ENCODE data around the gene TM4SF4. TPM values are rescaled to one million over a fixed set of nuclear protein-coding genes. Genes with fewer than 3 reads are reported as not detected.

The TM4SF4 gene
- total and polyA plus RNA-seq, 2 of the 8 experiments (the other 6 are each of a cell fraction or from before 2014, with no cell fraction given) = not detected

DNA sequence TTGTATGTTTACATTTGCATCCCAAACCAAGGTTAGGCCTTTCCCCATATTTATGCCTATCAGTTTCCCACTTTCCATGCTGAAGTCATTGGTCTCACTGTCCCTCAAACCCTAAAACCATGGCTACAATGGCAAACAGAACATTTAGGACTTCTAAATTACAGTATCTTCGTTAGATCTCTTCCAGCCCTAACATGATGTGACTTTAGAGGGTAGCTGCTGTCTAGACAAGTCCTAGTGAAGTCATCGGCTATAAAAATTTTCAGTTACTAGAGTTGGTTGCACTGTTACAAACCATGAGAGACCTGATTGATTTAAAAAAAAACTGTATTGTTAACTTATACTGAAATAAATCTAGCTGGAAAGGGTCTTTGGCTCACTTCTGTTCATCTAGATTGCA lies 54.6 kb downstream of the TM4SF4 start:
- Histone ChIP-seq H3K56ac (replicated peaks; ENCODE audit: insufficient read length, low read depth, low read length) (no peak overlapping the region), H3K4ac (replicated peaks; ENCODE audit: insufficient read length, low read depth, low read length) (no peak overlapping the region), H3K9me3 (ENCODE audit: insufficient read depth in 2 of 2, low read depth in 1 of 2, low read length in 1 of 2) (no peaks in the 10 kb centered on the region), H3K4me3 (ENCODE audit: extremely low read depth in 1 of 4, insufficient read depth in 2 of 4, low read depth in 3 of 4, low read length in 4 of 4) (no peak overlapping the region), H2AK5ac (ENCODE audit: low read depth, low read length) (no peak overlapping the region), H3K36me3 (ENCODE audit: control insufficient read depth in 2 of 4, insufficient read depth in 4 of 4, low read length in 3 of 4) (peaks cover 0 to 4% (median 0%) of the 10 kb centered on the region in 4 experiments; a peak in 2 of 8 replicates), H4K20me1 (replicated peaks in 1 of 2; ENCODE audit: control insufficient read depth in 1 of 2, insufficient read depth in 2 of 2, low read length in 2 of 2) (no peaks in the 10 kb centered on the region), H2BK20ac (ENCODE audit: low read length) (no peak overlapping the region), H3K79me1 (ENCODE audit: low read depth, low read length) (no peaks in the 10 kb centered on the region), H2BK120ac (replicated peaks; ENCODE audit: low read depth, low read length) (no peak overlapping the region), H2BK5ac (ENCODE audit: low read depth, low read length) (no peak overlapping the region), H3K14ac (ENCODE audit: insufficient read length) (no peak overlapping the region), H3K79me2 (ENCODE audit: control insufficient read depth in 1 of 2, insufficient read depth in 2 of 2, low read length in 2 of 2) (no peaks in the 10 kb centered on the region), H3K27me3 (replicated peaks in 1 of 4; ENCODE audit: control insufficient read depth in 3 of 4, extremely low read depth in 1 of 4, insufficient read depth in 3 of 4, low read length in 3 of 4) (no peaks in the 10 kb centered on the region), H3K9ac (replicated peaks in 1 of 4; ENCODE audit: extremely low read depth in 1 of 4, low read depth in 3 of 4, low read length in 3 of 4) (no peak overlapping the region), H4K5ac (ENCODE audit: insufficient read length, low read depth, low read length) (no peak overlapping the region), H3K18ac (ENCODE audit: extremely low read depth, low read length) (no peak overlapping the region), H3K23me2 (ENCODE audit: low read depth, low read length) (no peaks in the 10 kb centered on the region), H3K4me1 (replicated peaks in 1 of 4; ENCODE audit: control insufficient read depth in 3 of 4, insufficient read depth in 4 of 4, low read length in 3 of 4) (no peaks in the 10 kb centered on the region), H3K23ac (ENCODE audit: insufficient read length) (no peak overlapping the region), H4K8ac (ENCODE audit: extremely low read depth, insufficient read depth, low read length) (no peak overlapping the region), H3K27ac (ENCODE audit: low read depth, low read length) (no peak overlapping the region), H4K91ac (replicated peaks; ENCODE audit: insufficient read length, low read length) (no peak overlapping the region), H3K4me2 (ENCODE audit: insufficient read depth in 1 of 2, low read depth in 2 of 2, low read length in 2 of 2) (no peak overlapping the region), H2BK15ac (ENCODE audit: low read length) (no peak overlapping the region), H2BK12ac (ENCODE audit: low read depth, low read length) (no peak overlapping the region), H2AFZ (ENCODE audit: low read length) (no peak overlapping the region)
- TF ChIP-seq, protein P1, sequence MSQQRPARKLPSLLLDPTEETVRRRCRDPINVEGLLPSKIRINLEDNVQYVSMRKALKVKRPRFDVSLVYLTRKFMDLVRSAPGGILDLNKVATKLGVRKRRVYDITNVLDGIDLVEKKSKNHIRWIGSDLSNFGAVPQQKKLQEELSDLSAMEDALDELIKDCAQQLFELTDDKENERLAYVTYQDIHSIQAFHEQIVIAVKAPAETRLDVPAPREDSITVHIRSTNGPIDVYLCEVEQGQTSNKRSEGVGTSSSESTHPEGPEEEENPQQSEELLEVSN (IDR thresholded peaks at IDR 0.05) = no peak
- no peak for TF ChIP-seq CREB1 (IDR thresholded peaks at IDR 0.05)
- no peak for TF ChIP-seq FOSL1 (IDR thresholded peaks at IDR 0.05; ENCODE audit: insufficient read depth, low read depth, low read length)
- no peak for TF ChIP-seq SP1 (IDR thresholded peaks at IDR 0.05; ENCODE audit: low read depth, low read length)
- TF ChIP-seq BRCA1 (IDR thresholded peaks at IDR 0.05; ENCODE audit: low read depth, low read length) = no peak
- TF ChIP-seq TBP (IDR thresholded peaks at IDR 0.05; ENCODE audit: low read depth, low read length) = no peak
- ChIA-PET CTCF (ENCODE audit: partially characterized antibody) (interaction anchor here (1.3 kb wide), 1 partner anchor 186 kb away, joined by 3 read pairs; no protein-coding TSS in a partner anchor), POLR2A (ENCODE audit: partially characterized antibody) (interaction anchor here (0.6 kb wide), 1 partner anchor 132 kb away, joined by 3 read pairs; no protein-coding TSS in a partner anchor)
- 90% methylated on average over 2 of the region's 2 CpGs; no CpG with 5 or more reads in 1 of the 2 experiments for WGBS, 2 experiments (ENCODE audit: extremely low coverage in 1 of 2, insufficient coverage in 1 of 2, insufficient read length in 1 of 2, insufficient replicate concordance in 2 of 2, low coverage in 1 of 2, low lambda C conversion rate in 2 of 2, missing lambda C conversion rate in 1 of 2)
- FAIRE-seq (no peak), DNase-seq (ENCODE audit: low read depth in 1 of 2, low spot score in 2 of 2) (no peak)

All from H1 (cell line).